Thoracic aorta (tissue), 2 donors: Measurements from ENCODE around the gene ERVK3-1. TPM values are rescaled to one million over a fixed set of nuclear protein-coding genes. Genes with fewer than 3 reads are reported as not detected.
A peak's percentile ranks its signal among the peaks of the same experiment; 100 is the strongest.

ENCODE experiments used
- ATAC-seq: fragments of 150-250 bp; one replicate; pipeline ENCODE4 v1.8.0; 2017; ENCODE audit warnings: low read depth; ENCODE audit not compliant: insufficient number of reproducible peaks, low FRiP score
- DNase-seq: peaks from one replicate; pipeline ENCODE4 v3.0.0-alpha.2; 2020; ENCODE audit warnings: low spot score
- H3K27ac ChIP-seq, 2 donors: fragments of 200-600 bp; sonication (generic); 1 replicate in 1 of 2; 2 replicates in 1 of 2; pipeline ENCODE4 v1.5.1; 2016; ENCODE audit warnings: mild to moderate bottlenecking in 2 of 2, moderate library complexity in 2 of 2
- H3K27me3 ChIP-seq: fragments of 200-600 bp; sonication (generic); replicated peaks from 2 replicates; pipeline ENCODE4 v1.6.0; 2016; ENCODE audit warnings: mild to moderate bottlenecking; ENCODE audit not compliant: insufficient read depth
- H3K36me3 ChIP-seq: fragments of 200-600 bp; sonication (generic); one replicate; pipeline ENCODE4 v1.5.1; 2016
- H3K4me1 ChIP-seq, 2 donors: fragments of 200-600 bp; sonication (generic); 1 replicate in 1 of 2; 2 replicates in 1 of 2; pipeline versions ENCODE4 v1.5.1 to v1.6.0; 2016; ENCODE audit warnings: low read depth in 2 of 2, mild to moderate bottlenecking in 1 of 2; ENCODE audit not compliant: control insufficient read depth in 1 of 2
- H3K4me3 ChIP-seq: fragments of 200-600 bp; sonication (generic); 2 replicates; pipeline ENCODE4 v1.5.1; 2016; ENCODE audit warnings: mild to moderate bottlenecking
- H3K9me3 ChIP-seq: fragments of 200-600 bp; sonication (generic); 2 replicates; pipeline ENCODE4 v1.5.1; 2016
- total RNA-seq, 2 donors: library from RNA; depleted of rRNA; stranded (reverse); fragments of >200 nt; gene quantifications; one replicate each; pipeline versions ENCODE4 v1.1.0 to v1.2.3, GENCODE V29; 2016
- TF ChIP-seq, protein P1 (sequence below): fragments of 200-600 bp; sonication (generic); IDR thresholded peaks from one replicate; pipeline ENCODE4 v1.5.1; 2019; ENCODE audit warnings: antibody characterized with exemption

The ERVK3-1 gene
- total RNA-seq, 2 donors from 2014 or later, result 37.4 to 87.9 TPM

DNA sequence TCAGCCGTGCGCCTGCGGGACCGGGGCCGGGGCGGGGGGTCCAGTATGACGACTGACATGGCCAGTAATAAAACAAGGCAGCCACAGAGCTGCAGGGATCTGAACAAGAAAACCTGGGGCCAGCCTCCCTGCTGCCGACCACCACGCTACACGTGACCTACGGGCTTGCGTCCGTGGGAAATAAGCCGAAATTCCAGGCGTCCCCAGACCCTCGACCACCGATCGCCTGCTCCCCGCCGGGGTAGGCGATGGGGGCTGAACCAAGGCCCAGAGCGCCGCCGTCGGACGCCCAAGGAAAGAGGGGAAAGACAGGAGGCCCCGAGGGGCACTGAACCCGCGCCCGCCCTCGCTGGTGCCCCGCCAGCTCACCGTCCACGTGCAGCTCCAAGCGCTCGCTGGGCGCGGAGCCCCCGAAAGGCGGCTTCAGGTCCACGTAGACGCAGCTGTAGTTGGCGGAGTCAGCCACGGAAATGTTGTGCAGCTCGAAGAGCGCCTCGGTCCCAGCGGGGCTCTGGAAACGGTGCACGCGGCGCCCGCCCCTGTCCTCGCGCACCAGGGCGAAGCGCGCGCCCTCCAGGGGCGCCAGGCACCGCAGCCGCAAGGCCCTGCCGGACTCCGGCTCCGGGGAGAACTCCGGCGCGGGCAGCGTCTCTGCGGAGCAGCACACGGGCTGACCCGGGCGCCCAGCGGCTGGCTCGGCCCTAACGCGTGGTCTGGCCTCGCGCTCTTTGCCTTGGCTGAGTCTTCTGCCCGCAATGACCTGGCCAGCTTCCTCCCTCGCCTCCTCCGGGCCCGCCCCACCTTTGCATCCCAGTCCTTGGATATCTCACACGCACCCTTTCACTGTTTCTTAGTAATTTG lies 45.1 kb downstream of the ERVK3-1 start:
- Histone ChIP-seq H3K4me3 (peak overlapping the region; percentile 19), H3K36me3 (no peaks in the 10 kb centered on the region), H3K9me3 (no peaks in the 10 kb centered on the region), H3K27ac (no peak overlapping the region), H3K4me1 (peaks cover 0 to 18% of the 10 kb centered on the region in 2 donors), H3K27me3 (no peaks in the 10 kb centered on the region)
- ATAC-seq (no peak), DNase-seq (no peak)
- TF ChIP-seq, protein P1, sequence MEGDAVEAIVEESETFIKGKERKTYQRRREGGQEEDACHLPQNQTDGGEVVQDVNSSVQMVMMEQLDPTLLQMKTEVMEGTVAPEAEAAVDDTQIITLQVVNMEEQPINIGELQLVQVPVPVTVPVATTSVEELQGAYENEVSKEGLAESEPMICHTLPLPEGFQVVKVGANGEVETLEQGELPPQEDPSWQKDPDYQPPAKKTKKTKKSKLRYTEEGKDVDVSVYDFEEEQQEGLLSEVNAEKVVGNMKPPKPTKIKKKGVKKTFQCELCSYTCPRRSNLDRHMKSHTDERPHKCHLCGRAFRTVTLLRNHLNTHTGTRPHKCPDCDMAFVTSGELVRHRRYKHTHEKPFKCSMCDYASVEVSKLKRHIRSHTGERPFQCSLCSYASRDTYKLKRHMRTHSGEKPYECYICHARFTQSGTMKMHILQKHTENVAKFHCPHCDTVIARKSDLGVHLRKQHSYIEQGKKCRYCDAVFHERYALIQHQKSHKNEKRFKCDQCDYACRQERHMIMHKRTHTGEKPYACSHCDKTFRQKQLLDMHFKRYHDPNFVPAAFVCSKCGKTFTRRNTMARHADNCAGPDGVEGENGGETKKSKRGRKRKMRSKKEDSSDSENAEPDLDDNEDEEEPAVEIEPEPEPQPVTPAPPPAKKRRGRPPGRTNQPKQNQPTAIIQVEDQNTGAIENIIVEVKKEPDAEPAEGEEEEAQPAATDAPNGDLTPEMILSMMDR, result no peak

DNA sequence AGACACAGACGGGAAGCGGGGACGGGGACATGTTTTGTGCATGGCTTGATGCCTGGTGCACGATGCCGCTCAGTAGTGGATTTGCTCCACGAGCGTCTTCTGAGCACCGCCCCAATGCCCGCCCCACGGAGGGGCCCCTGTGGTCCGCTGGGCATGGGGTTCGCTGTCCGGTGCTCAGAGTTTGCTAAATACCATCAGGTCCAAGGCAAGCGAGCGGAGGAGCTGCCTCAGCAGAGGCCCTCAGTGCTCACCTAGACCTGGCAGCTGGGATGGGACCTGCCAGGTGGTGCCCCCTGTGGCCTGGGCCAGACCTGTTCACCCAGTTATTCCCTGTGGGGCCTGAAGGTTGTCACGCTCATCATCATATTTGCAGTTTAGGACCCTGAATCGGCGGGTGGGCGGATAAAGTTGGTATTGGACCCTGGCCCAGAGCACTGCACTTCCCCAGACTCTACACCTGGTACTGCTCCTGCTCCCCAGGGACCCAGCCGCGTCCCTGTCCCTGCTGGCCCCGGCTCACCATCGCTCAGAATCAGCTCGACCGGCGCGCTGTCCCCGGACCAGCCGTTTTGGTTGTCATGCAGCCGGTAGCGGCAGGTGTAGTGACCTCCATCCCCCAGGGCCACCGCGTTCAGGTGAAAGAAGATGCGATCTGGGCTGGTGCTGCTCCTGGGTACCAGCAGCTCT lies 45.8 kb downstream of the ERVK3-1 start:
- H3K4me3 ChIP-seq, result no peak overlapping the region
- H3K4me1 ChIP-seq, result peaks cover 0 to 18% of the 10 kb centered on the region in 2 donors
- H3K27ac ChIP-seq, result no peak overlapping the region
- no peaks in the 10 kb centered on the region for H3K9me3 ChIP-seq
- H3K36me3 ChIP-seq, result no peaks in the 10 kb centered on the region
- ATAC-seq (no peak), DNase-seq (no peak)
- H3K27me3 ChIP-seq, result no peaks in the 10 kb centered on the region
- TF ChIP-seq, protein P1, result no peak

DNA sequence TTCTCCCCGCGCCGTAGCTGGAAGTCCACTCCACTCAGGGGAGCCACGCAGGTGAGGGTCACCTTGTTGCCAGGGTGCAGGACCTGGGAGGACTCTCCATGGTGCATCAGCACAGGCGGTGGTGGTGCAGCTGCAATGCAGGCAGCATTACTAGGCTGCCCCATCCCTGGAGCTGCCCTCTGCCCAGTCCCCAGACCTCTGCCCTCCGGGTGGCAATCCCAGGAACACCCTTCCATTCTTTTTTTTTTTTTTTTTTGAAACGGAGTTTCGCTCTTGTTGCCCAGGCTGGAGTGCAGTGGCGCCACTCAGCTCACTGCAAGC lies 46.3 kb downstream of the ERVK3-1 start:
- Histone ChIP-seq H3K27ac (no peak overlapping the region), H3K4me3 (no peak overlapping the region), H3K36me3 (no peaks in the 10 kb centered on the region), H3K9me3 (no peaks in the 10 kb centered on the region), H3K4me1 (peaks cover 0 to 14% of the 10 kb centered on the region in 2 donors), H3K27me3 (no peaks in the 10 kb centered on the region)
- TF ChIP-seq, protein P1, result no peak
- DNase-seq (no peak), ATAC-seq (no peak)

DNA sequence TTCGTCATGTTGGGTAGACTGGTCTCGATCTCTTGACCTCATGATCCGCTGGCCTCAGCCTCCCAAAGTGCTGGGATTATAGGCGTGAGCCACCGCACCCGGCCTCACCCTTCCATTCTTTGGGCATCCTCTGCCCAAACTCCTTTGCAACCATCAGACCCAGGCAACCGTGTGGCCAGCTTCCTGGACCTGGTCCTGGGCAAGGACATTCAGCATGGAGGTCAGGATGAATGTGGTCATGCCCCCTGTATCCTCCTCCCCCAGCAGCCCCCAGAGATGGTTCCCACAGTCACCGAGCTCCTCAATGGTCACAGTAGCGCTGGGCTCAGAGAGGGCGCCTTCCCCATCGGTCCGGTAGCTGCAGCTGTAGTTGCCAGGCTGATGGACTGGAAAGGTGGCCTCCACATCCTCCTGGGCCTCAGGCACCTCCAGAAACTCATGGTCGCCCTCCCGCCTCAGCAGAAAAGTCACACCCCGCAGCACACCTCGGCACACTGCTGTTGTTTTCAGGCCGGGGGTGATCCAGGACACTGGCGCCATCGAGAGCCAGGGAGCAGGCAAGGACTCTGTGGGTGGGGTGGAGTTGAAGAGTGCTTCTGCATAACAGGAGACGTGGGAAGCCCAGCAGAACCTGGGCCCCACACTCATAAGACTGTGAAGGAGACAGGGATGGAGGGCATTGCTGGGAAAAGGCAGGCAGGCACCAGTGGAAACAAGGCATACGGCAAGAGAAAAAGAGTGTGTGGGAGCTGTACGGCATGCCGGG lies 47.0 kb downstream of the ERVK3-1 start:
- Histone ChIP-seq H3K36me3 (no peaks in the 10 kb centered on the region), H3K9me3 (no peaks in the 10 kb centered on the region), H3K27ac (no peak overlapping the region), H3K4me1 (peaks cover 0 to 14% of the 10 kb centered on the region in 2 donors), H3K4me3 (no peak overlapping the region), H3K27me3 (no peaks in the 10 kb centered on the region)
- no peak for ATAC-seq
- TF ChIP-seq, protein P1, result no peak
- DNase-seq, result no peak
